ENCODE measurements around the gene ARL14EPL. TPM values are rescaled to one million over a fixed set of nuclear protein-coding genes. Genes with fewer than 3 reads are reported as not detected.

The ARL14EPL gene
- total RNA-seq, 1 donor from 2014 or later = not detected

Other genes starting within 250 kb of the ARL14EPL start
- gene CDO1, start 215.8 kb upstream of the ARL14EPL start, total RNA-seq = 10.8 TPM
- 36.5 TPM for gene ATG12, start 190.9 kb upstream of the ARL14EPL start, total RNA-seq
- 72.0 TPM for gene AP3S1, start 190.5 kb upstream of the ARL14EPL start, total RNA-seq
- gene LVRN, start 70.0 kb upstream of the ARL14EPL start, total RNA-seq = 0.43 TPM
- gene COMMD10, start 52.6 kb downstream of the ARL14EPL start, total RNA-seq = 32.8 TPM